ENCODE results near the gene ZBTB5. TPM values are rescaled to one million over a fixed set of nuclear protein-coding genes. Genes with fewer than 3 reads are reported as not detected.

ZBTB5 gene
- polyA plus RNA-seq, 3 donors from 2014 or later, result 0.72 to 1.2 TPM; not detected in 1

DNA sequence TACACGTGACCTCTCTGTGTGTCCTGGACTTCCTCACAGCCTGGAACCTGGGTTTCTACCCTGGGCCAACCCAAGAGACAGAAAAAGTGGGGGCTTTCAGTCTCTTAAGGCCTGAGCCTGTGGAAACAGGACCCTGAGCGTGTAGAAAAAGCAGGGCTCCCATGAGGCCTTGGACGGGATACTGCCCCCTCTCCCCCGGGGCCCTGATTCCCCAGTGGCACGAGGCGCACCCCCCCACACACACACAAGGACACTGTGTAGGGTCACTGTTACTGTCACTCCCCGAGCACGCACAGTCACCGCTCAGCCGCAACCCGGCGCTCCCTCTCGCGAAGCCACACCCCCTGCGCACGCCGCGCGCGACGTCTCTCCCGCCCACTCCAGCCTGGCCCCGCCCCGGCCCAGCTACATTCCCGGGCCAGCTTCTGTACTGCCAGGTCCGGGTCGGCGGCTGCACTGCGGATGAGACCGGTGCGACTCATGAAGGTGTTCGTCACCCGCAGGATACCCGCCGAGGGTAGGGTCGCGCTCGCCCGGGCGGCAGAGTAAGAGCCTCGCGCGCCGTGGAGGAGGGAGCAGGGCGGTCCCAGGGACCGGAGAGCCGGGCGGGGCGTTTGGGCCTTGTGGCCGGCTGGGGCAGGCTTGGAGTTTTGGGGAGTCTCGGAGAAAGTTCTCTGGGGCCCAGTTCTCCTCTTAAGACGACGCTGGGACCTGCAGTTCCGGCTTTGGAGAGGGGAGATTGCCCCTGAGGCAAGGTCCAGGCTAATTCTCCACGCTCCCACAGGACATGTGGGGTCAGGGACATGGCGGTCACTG, 42.8 kb downstream of the ZBTB5 start, which contains the start of gene GRHPR:
TSS of gene GRHPR (plus strand) at position 408 of the 816 bp plus-strand sequence. CDS start at position 463, 55 bp downstream.
- DNase-seq, result peak; percentile 83 to 86 (median 86)
- H3K4me3 Mint-ChIP-seq, result peak within 1 kb of the TSS; percentile 90 to 97 (median 94)
- no peaks in the 10 kb centered on the region for H3K9me3 Mint-ChIP-seq
- H3K36me3 Mint-ChIP-seq, result peaks cover 0 to 4% (median 0%) of the 10 kb centered on the region in 3 donors
- peaks cover 23 to 25% of the 10 kb centered on the region in 2 donors for H3K4me1 Mint-ChIP-seq
- H3K27ac Mint-ChIP-seq, result peak within 1 kb of the TSS; percentile 89 to 95 (median 92)
- H3K27me3 Mint-ChIP-seq (ENCODE audit: low read depth in 3 of 3), result peaks cover 0 to 6% (median under 1%) of the 10 kb centered on the region in 3 donors

DNA sequence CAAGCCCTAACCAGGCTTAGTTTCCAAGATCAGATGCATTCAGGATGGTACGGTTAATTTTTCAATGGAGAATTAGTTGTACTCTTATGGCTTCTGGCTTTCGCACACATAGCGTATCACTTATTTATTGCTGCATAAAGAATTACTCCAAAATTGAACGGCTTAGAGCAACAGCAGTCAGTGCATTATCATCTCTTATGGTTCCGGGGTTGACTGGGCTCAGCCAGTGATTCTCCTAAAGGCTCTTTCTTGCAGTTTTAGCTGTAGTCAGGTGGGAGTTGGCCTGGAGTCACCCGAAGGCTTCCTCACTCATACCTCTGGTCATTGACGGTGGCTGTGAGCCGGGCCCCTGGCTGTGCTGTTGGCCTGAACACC, 43.3 kb downstream of the ZBTB5 start:
- Mint-ChIP-seq H3K27me3 (ENCODE audit: low read depth in 3 of 3) (peaks cover 0 to 6% (median 1%) of the 10 kb centered on the region in 3 donors), H3K4me1 (peaks cover 23 to 25% of the 10 kb centered on the region in 2 donors), H3K9me3 (no peaks in the 10 kb centered on the region), H3K4me3 (peak overlapping the region; percentile 90 to 97 (median 94)), H3K36me3 (peaks cover 0 to 4% (median 0%) of the 10 kb centered on the region in 3 donors), H3K27ac (peak overlapping the region; percentile 89 to 95 (median 92))
- no peak for DNase-seq

- Mint-ChIP-seq H3K4me3 (no peak overlapping the region), H3K4me1 (peaks cover 23 to 25% of the 10 kb centered on the region in 2 donors), H3K27me3 (ENCODE audit: low read depth in 3 of 3) (peaks cover 0 to 6% (median 1%) of the 10 kb centered on the region in 3 donors), H3K27ac (no peak overlapping the region), H3K9me3 (no peaks in the 10 kb centered on the region), H3K36me3 (no peaks in the 10 kb centered on the region)
- no peak for DNase-seq
These were observed 44.7 kb downstream of the ZBTB5 start for GRCh38 chr9:37420271-37421215.

GRCh38 chr9:37419204-37419603, 46.0 kb downstream of the ZBTB5 start:
- peaks cover 0 to 5% (median 0%) of the 10 kb centered on the region in 3 donors for H3K36me3 Mint-ChIP-seq
- DNase-seq, result no peak
- no peak overlapping the region for H3K4me3 Mint-ChIP-seq
- H3K27ac Mint-ChIP-seq, result no peak overlapping the region
- H3K9me3 Mint-ChIP-seq, result no peaks in the 10 kb centered on the region
- H3K4me1 Mint-ChIP-seq, result peaks cover 26 to 31% of the 10 kb centered on the region in 2 donors
- peaks cover 1 to 6% (median 2%) of the 10 kb centered on the region in 3 donors for H3K27me3 Mint-ChIP-seq (ENCODE audit: low read depth in 3 of 3)

GRCh38 chr9:37417857-37418618, 47.2 kb downstream of the ZBTB5 start:
- H3K36me3 Mint-ChIP-seq, result peaks cover 0 to 5% (median 0%) of the 10 kb centered on the region in 3 donors
- H3K27ac Mint-ChIP-seq, result no peak overlapping the region
- no peaks in the 10 kb centered on the region for H3K9me3 Mint-ChIP-seq
- no peak for DNase-seq
- no peak overlapping the region for H3K4me3 Mint-ChIP-seq
- H3K4me1 Mint-ChIP-seq, result peaks cover 15 to 20% of the 10 kb centered on the region in 2 donors
- peaks cover 3 to 5% (median 4%) of the 10 kb centered on the region in 3 donors for H3K27me3 Mint-ChIP-seq (ENCODE audit: low read depth in 3 of 3)

- no peak for DNase-seq
- Mint-ChIP-seq H3K4me3 (no peak overlapping the region), H3K4me1 (peaks cover 11 to 15% of the 10 kb centered on the region in 2 donors), H3K36me3 (peaks cover 0 to 5% (median 0%) of the 10 kb centered on the region in 3 donors), H3K27me3 (ENCODE audit: low read depth in 3 of 3) (peaks cover under 1 to 5% (median 3%) of the 10 kb centered on the region in 3 donors), H3K27ac (no peak overlapping the region), H3K9me3 (no peaks in the 10 kb centered on the region)
These were observed 47.9 kb downstream of the ZBTB5 start for GRCh38 chr9:37417252-37417803.

- Mint-ChIP-seq H3K4me1 (peaks cover 4 to 7% of the 10 kb centered on the region in 2 donors), H3K27me3 (ENCODE audit: low read depth in 3 of 3) (peaks cover 0 to 7% (median 5%) of the 10 kb centered on the region in 3 donors), H3K27ac (peak overlapping the region in 4 of 6 donors; percentile 37 to 88 (median 79)), H3K4me3 (peak overlapping the region in 1 of 5 donors; percentile 7), H3K36me3 (peaks cover 0 to 5% (median 0%) of the 10 kb centered on the region in 3 donors), H3K9me3 (no peaks in the 10 kb centered on the region)
- DNase-seq, result peak; percentile 60 to 62 (median 61)
These were observed 50.1 kb downstream of the ZBTB5 start for GRCh38 chr9:37415011-37415719.

DNA sequence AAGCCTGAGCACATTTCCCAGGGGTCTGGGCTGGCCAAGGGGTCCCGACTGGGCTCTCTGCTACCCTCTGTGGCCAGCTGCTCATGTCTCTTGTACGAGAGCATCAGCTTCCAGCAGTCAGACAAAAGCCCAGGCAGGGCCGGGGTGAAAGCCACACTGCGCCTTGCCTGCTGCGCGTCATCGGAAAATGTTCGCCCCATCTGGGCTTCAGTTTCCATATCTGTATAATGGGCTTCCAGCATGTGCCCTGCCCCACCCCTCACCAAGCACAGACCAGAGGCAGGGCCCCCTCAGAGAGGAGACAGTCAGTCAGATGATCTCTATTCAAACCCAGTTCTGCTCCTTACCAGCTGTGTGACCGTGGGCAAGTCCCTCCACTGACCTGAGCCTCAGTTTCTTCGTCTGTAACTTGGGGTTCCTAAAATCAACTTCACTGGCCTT, 50.7 kb downstream of the ZBTB5 start:
- peaks cover 0 to 5% (median 0%) of the 10 kb centered on the region in 3 donors for H3K36me3 Mint-ChIP-seq
- peaks cover 0 to 7% (median 5%) of the 10 kb centered on the region in 3 donors for H3K27me3 Mint-ChIP-seq (ENCODE audit: low read depth in 3 of 3)
- peaks cover 4 to 7% of the 10 kb centered on the region in 2 donors for H3K4me1 Mint-ChIP-seq
- no peaks in the 10 kb centered on the region for H3K9me3 Mint-ChIP-seq
- no peak overlapping the region for H3K4me3 Mint-ChIP-seq
- no peak for DNase-seq
- H3K27ac Mint-ChIP-seq, result no peak overlapping the region

DNA sequence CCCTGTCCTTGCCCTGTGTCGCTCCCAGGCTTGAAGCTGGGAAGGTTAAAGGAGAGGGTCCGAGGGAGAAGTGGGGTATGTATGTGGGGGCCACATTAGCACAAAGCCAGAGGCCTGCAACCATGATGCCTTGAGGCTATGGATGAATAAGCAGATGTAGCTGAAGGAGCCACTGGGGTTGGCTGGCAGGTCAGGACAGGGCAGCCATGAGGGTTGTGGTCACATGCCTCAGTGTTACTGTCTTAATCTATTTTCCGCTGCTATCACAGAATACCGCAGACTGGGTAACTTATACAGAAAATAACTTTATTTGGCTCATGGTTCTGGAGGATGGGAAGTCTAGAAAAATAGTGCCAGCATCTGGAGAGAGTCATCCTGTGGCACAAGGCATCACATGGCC, 51.9 kb downstream of the ZBTB5 start:
- peaks cover 4 to 7% of the 10 kb centered on the region in 2 donors for H3K4me1 Mint-ChIP-seq
- H3K27ac Mint-ChIP-seq, result no peak overlapping the region
- no peak overlapping the region for H3K4me3 Mint-ChIP-seq
- no peaks in the 10 kb centered on the region for H3K9me3 Mint-ChIP-seq
- H3K36me3 Mint-ChIP-seq, result peaks cover 0 to 5% (median 0%) of the 10 kb centered on the region in 3 donors
- DNase-seq, result no peak
- H3K27me3 Mint-ChIP-seq (ENCODE audit: low read depth in 3 of 3), result peaks cover 0 to 7% (median 5%) of the 10 kb centered on the region in 3 donors

DNA sequence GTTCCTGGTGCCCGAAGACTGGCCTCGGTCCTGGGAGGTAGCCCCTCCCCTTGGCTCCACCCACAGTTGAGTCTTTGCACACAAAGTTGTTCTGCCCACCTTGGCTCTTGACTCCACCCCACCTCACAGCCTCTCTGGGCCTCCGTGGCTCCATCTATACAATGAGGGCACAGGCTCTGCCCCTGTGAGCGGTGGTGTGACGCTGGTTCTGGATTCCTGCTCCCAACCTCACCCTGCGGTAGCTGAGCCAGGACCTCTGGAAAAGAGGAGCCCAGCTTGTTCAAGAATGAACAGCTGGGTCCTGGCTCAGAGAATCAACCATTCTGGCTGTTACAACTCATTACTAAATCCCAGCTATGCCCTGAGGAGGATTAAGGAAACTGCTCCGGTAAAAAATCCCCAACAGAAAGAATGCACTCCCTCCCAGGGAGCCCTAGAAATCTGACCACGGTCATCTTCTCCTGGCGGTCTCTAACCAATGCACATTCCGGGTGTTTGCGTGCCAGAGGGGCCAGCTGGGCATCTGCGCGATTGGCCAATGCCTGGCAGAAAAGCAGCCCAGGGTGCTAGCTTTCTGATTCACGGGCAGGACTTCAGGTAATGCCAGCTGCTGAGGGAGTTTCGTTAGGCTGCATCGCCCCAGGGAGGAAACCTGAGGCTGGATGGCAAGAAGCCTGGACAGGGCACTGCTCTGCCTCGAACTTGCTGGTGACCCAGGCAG, 52.7 kb downstream of the ZBTB5 start:
- Mint-ChIP-seq H3K27me3 (ENCODE audit: low read depth in 3 of 3) (peaks cover 0 to 7% (median 5%) of the 10 kb centered on the region in 3 donors), H3K9me3 (no peaks in the 10 kb centered on the region), H3K27ac (no peak overlapping the region), H3K4me3 (no peak overlapping the region), H3K36me3 (peaks cover 0 to 5% (median 0%) of the 10 kb centered on the region in 3 donors), H3K4me1 (peaks cover 4 to 7% of the 10 kb centered on the region in 2 donors)
- no peak for DNase-seq

DNA sequence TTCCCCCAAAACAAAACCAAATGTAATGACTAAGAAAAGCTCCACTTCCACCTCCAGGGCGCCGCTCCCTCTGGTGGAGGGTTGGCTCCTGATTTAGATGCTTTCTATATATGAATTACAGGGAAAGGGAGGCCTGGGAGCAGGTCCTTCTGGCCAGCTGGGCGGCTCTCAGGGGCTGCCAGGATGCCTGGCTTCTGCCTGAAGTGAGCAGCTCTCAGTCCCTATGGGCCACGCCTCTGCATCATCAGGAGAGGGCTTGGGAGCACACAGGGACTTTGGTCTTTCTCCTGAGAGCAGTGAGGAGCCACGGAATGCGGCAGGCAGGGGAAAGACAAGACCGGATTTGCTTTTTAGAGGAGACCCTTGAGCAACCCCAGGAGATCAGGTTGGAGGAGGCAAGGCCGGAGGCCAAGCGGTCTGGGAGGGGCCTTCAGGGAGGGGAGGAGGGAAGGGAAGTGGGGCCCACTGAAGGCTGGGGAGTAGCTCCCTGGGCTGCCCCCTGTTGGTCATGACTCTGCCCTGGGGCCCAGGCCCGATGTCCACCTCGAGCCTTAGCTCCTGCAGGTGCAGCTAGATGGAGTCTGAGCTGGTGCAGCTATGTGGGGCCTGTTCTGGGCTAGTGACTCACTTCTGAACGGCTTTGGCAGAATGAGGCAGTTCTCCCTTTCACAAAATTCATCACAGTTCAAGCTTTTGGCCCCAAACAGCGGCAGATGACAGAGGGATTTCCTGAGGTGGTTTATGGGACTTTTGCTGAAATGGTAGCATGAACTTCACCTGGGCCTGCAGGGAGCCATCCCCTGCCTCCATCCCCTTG, 54.1 kb downstream of the ZBTB5 start:
- H3K36me3 Mint-ChIP-seq, result peaks cover 0 to 5% (median 0%) of the 10 kb centered on the region in 3 donors
- H3K27ac Mint-ChIP-seq, result no peak overlapping the region
- DNase-seq, result no peak
- peaks cover 4 to 7% of the 10 kb centered on the region in 2 donors for H3K4me1 Mint-ChIP-seq
- peaks cover 0 to 5% (median 5%) of the 10 kb centered on the region in 3 donors for H3K27me3 Mint-ChIP-seq (ENCODE audit: low read depth in 3 of 3)
- no peak overlapping the region for H3K4me3 Mint-ChIP-seq
- H3K9me3 Mint-ChIP-seq, result no peaks in the 10 kb centered on the region

All from immature natural killer cell (primary cell).